ENCODE data around the gene HSPA12B. TPM values are rescaled to one million over a fixed set of nuclear protein-coding genes. Genes with fewer than 3 reads are reported as not detected.
A peak's percentile ranks its signal among the peaks of the same experiment; 100 is the strongest.

Gene HSPA12B
- polyA plus RNA-seq, 2 of the 4 experiments (the other 2 are of a cell fraction): 0.37 to 1.2 TPM

DNA sequence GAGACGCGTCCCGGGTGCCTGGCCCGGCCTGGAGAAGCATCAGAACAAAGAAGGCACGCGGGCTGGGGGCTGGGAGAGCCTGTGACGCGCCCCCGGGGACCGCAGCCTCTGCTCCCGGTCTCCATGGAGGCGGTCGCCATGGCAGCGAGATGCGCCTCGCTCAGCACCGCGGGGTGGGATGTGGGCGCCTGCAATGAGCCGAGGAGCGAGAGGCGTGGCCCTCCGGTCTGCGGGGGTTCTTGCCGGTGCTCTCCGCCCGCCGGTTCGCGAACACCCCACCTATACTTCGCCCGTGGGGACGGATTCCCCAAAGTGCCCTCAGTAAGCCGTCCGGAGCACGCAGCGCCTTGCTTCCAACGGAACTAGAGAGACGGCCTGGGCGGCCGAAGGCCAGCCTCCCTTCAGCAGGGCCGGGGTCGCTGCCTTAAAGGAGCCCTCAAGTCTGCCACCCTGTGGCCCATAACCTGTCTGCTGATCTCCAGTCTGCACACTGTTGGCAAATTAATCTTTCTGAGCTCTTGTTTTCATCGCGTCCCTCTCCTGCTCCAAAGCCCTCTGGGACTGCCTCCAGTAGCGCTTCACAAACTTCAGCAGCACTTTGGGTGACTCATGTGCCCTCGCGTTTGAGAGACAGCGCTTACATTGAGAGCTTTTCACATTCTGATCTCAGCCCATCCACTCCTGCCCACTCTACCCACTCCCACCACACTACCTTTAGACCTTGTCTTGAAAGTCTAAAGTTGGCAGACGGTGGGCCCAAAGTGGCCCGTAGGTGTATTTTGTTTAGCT, 36.1 kb downstream of the HSPA12B start:
- WGBS (ENCODE audit: missing lambda C conversion rate): under 1% methylated on average over 46 of the region's 51 CpGs
- Histone ChIP-seq H3K27ac (peak overlapping the region; percentile 86 to 92), H3K9me3 (no peaks in the 10 kb centered on the region), H3K4me3 (peak overlapping the region; percentile 87), H3K4me1 (peaks cover 20% of the 10 kb centered on the region), H3K4me2 (peak overlapping the region; percentile 75)
- DNase-seq (ENCODE audit: low read depth in 1 of 2, low spot score in 1 of 2): peak; percentile 89 to 90
- ChIA-PET CTCF (interaction anchor here (0.7 to 72.1 kb wide), 17 partner anchors 4 to 324 kb away, joined by 3 to 2233 read pairs (median 4); partner anchors contain the start of genes ADAM33, ADISSP, AP5S1 and CENPB), POLR2A (interaction anchor here (1.1 to 3.1 kb wide), 14 partner anchors 8 to 124 kb away, joined by 4 to 27 read pairs (median 8); partner anchors contain the start of genes AP5S1 and SPEF1)
- peak; percentile 72 to 81 for ATAC-seq
- TF ChIP-seq CHD2 (IDR thresholded peaks at IDR 0.05; ENCODE audit: low read length, partially characterized antibody) (no peak), RNF2 (IDR thresholded peaks at IDR 0.05; ENCODE audit: borderline replicate concordance, low read depth) (peak; percentile 74; the same call in 1 of the 2 replicates), CEBPB (IDR thresholded peaks at IDR 0.05) (no peak), HOXB5 (CRISPR knock-in tag; IDR thresholded peaks at IDR 0.05) (0 out of 2 replicates have a peak, but pooled peaks have one; percentile 41), FOSL2 (IDR thresholded peaks at IDR 0.05) (no peak), FOSL2 (CRISPR knock-in tag; IDR thresholded peaks at IDR 0.05) (peak; percentile 72), RAD21 (conservative IDR thresholded peaks at IDR 0.05 in 1 of 2, IDR thresholded peaks at IDR 0.05 in 1 of 2) (peak; percentile 49 to 63; a peak in 4 of 5 replicates), SMC3 (IDR thresholded peaks at IDR 0.05) (peak; percentile 86), REST (IDR thresholded peaks at IDR 0.05) (no peak), CTCF (IDR thresholded peaks at IDR 0.05) (peak; percentile 76), GATA3 (IDR thresholded peaks at IDR 0.05; ENCODE audit: borderline replicate concordance) (no peak), NFE2L2 (conservative IDR thresholded peaks at IDR 0.05; ENCODE audit: low read length) (no peak), POLR2AphosphoS2 (conservative IDR thresholded peaks at IDR 0.05; ENCODE audit: low read length) (no peak), KDM1A (IDR thresholded peaks at IDR 0.05; ENCODE audit: low read depth) (peak; percentile 95), MAX (IDR thresholded peaks at IDR 0.05) (0 out of 2 replicates have a peak, but pooled peaks have one; percentile 12), PHF8 (IDR thresholded peaks at IDR 0.05; ENCODE audit: borderline replicate concordance, low read depth) (peak; percentile 63; the same call in 1 of the 2 replicates), MYC (IDR thresholded peaks at IDR 0.05; ENCODE audit: borderline replicate concordance, low read length) (peak; percentile 33; the same call in 1 of the 2 replicates), POLR2A (IDR thresholded peaks at IDR 0.05; ENCODE audit: low read length) (0 out of 2 replicates have a peak, but pooled peaks have one; percentile 15), ATOH8 (CRISPR knock-in tag; IDR thresholded peaks at IDR 0.05; ENCODE audit: low read depth) (no peak)
- TF ChIP-seq, protein P1, sequence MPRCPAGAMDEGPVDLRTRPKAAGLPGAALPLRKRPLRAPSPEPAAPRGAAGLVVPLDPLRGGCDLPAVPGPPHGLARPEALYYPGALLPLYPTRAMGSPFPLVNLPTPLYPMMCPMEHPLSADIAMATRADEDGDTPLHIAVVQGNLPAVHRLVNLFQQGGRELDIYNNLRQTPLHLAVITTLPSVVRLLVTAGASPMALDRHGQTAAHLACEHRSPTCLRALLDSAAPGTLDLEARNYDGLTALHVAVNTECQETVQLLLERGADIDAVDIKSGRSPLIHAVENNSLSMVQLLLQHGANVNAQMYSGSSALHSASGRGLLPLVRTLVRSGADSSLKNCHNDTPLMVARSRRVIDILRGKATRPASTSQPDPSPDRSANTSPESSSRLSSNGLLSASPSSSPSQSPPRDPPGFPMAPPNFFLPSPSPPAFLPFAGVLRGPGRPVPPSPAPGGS (IDR thresholded peaks at IDR 0.05): no peak
- TF ChIP-seq, protein P2, sequence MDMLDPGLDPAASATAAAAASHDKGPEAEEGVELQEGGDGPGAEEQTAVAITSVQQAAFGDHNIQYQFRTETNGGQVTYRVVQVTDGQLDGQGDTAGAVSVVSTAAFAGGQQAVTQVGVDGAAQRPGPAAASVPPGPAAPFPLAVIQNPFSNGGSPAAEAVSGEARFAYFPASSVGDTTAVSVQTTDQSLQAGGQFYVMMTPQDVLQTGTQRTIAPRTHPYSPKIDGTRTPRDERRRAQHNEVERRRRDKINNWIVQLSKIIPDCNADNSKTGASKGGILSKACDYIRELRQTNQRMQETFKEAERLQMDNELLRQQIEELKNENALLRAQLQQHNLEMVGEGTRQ (IDR thresholded peaks at IDR 0.05): no peak
- FAIRE-seq: peak; percentile 96
